GM20000 (cell line): Measurements from ENCODE around the gene ATP8B1.

Experiments
- DNase-seq: peaks from one replicate; pipeline ENCODE4 v3.0.0; 2012; ENCODE audit warnings: low spot score
- CTCF ChIP-seq: IDR thresholded peaks from 2 replicates; pipeline ENCODE4 v1.5.1; 2012; ENCODE audit warnings: mild to moderate bottlenecking, control low read depth; ENCODE audit errors: extremely low read depth, missing control alignments

Gene ATP8B1

GRCh38 chr18:57627488-57627887, 175.6 kb downstream of the ATP8B1 start:
- no peak for DNase-seq
- no peak for TF ChIP-seq CTCF

GRCh38 chr18:57624988-57625387, 178.1 kb downstream of the ATP8B1 start:
- DNase-seq = no peak
- no peak for TF ChIP-seq CTCF

- TF ChIP-seq CTCF = no peak
- no peak for DNase-seq
Observed at GRCh38 chr18:57621246-57621604, 181.9 kb downstream of the ATP8B1 start.

- no peak for TF ChIP-seq CTCF
- no peak for DNase-seq
Observed at GRCh38 chr18:57619876-57620275, 183.2 kb downstream of the ATP8B1 start.

GRCh38 chr18:57618910-57619309, 184.2 kb downstream of the ATP8B1 start:
- TF ChIP-seq CTCF = no peak
- no peak for DNase-seq

- TF ChIP-seq CTCF = no peak
- DNase-seq = no peak
Observed at GRCh38 chr18:57603871-57604270, 199.2 kb downstream of the ATP8B1 start.
